ENCODE measurements around the gene SLIT3. TPM values are rescaled to one million over a fixed set of nuclear protein-coding genes. Genes with fewer than 3 reads are reported as not detected.

Gene SLIT3
- total RNA-seq, 4 donors from 2014 or later = 0.97 to 6.1 (median 3.4) TPM

DNA sequence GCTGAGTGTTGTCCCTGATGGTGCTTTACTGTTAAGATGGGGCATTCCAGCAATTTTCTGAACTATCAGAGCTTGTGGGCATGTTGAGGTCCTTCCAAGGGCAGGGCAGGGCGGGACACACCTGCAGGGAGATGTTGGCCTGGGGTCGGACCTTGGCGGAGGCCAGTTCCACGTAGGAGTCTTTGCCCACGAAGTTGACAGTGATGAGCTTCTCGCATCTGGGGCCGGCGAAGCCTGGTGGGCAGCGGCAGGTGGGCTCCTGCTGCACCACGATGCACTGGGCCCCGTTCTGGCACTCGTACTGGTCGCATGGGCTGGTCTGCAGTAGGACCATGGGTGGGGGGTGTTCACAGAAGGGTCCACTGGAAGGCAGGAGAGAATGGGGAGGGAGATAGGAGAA lies 615.4 kb downstream of the SLIT3 start:
- ATAC-seq = no peak
- Histone ChIP-seq H3K4me1 (peaks cover 0 to 7% of the 10 kb centered on the region in 2 donors), H3K4me3 (no peak overlapping the region), H3K27ac (no peak overlapping the region), H3K27me3 (no peaks in the 10 kb centered on the region), H3K36me3 (no peaks in the 10 kb centered on the region), H3K9me3 (no peaks in the 10 kb centered on the region)
- TF ChIP-seq, protein P1, sequence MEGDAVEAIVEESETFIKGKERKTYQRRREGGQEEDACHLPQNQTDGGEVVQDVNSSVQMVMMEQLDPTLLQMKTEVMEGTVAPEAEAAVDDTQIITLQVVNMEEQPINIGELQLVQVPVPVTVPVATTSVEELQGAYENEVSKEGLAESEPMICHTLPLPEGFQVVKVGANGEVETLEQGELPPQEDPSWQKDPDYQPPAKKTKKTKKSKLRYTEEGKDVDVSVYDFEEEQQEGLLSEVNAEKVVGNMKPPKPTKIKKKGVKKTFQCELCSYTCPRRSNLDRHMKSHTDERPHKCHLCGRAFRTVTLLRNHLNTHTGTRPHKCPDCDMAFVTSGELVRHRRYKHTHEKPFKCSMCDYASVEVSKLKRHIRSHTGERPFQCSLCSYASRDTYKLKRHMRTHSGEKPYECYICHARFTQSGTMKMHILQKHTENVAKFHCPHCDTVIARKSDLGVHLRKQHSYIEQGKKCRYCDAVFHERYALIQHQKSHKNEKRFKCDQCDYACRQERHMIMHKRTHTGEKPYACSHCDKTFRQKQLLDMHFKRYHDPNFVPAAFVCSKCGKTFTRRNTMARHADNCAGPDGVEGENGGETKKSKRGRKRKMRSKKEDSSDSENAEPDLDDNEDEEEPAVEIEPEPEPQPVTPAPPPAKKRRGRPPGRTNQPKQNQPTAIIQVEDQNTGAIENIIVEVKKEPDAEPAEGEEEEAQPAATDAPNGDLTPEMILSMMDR (IDR thresholded peaks at IDR 0.05 in 4 of 5, conservative IDR thresholded peaks at IDR 0.05 in 1 of 5) = no peak
- no peak for TF ChIP-seq POLR2A (IDR thresholded peaks at IDR 0.05)
- intact Hi-C loops (cut with DNase I; ENCODE audit: low total_unique reads) (no loop called here), in situ Hi-C loops (cut with MboI; ENCODE audit: low sequenced_read_pairs in 4 of 4) (loop anchor here in 3 of 4 donors (25.0 kb wide), 3 partner anchors 602 to 877 kb away; partner anchors contain the start of gene SLIT3 (in 2 of the 3))
- DNase-seq = no peak

DNA sequence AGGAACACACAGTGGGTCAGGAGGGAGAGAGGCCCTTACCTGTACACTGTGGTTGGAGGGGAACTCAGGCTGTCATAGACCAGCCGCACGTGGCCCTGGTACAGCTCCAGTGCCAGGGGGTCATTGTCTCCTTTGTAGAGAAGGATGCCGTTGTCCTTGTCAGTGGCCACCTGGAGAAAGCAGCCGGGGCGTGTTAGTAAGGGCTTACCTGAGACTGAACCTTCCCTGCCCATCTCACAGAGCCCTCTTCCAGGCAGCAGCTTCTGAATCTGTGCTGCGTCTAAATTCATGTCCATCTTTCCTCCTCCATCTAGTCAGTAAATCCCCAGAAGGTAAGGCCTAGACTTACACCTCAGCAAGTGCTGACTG lies 617.0 kb downstream of the SLIT3 start:
- H3K36me3 ChIP-seq = no peaks in the 10 kb centered on the region
- ATAC-seq (no peak), DNase-seq (no peak)
- no peak overlapping the region for H3K4me3 ChIP-seq
- intact Hi-C loops (cut with DNase I; ENCODE audit: low total_unique reads) = no loop called here
- no peak overlapping the region for H3K27ac ChIP-seq
- peaks cover 0 to 7% of the 10 kb centered on the region in 2 donors for H3K4me1 ChIP-seq
- in situ Hi-C loops (cut with MboI; ENCODE audit: low sequenced_read_pairs in 4 of 4) = loop anchor here in 3 of 4 donors (25.0 kb wide), 3 partner anchors 603 to 878 kb away; partner anchors contain the start of gene SLIT3 (in 2 of the 3)
- no peak for TF ChIP-seq POLR2A (IDR thresholded peaks at IDR 0.05)
- TF ChIP-seq, protein P1 (IDR thresholded peaks at IDR 0.05 in 4 of 5, conservative IDR thresholded peaks at IDR 0.05 in 1 of 5) = no peak
- H3K27me3 ChIP-seq = no peaks in the 10 kb centered on the region
- no peaks in the 10 kb centered on the region for H3K9me3 ChIP-seq

DNA sequence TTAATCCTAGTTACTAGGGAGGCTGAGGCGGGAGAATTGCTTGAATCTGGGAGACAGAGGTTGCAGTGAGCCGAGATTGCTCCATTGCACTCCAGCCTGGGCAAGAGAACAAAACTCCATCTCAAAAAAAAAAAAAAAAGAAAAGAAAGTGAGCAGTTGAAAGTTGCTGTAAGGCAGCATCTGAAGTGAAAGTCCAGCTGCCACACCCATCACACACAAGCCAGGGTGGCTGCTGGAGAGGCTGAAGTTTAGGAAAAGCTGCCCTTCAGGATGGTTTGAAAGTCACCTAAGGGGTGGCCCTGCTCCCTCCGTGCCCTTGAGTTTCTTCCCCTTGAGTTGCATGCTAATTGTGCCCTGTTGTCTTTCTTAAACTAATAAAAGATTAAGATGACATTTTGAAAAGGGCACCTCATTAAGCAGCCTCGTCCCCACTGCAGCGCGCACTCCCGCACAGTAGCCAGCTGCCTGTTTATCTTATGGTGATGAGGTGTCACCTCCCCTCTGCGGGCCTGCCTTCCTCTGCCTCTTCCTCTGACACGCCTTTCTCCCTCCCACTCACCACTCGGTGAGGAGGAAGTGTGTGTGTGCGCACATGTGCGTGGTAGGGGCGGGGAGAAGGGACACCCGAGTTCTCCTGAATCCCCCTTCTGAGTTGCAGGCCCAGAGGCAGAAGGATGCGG lies 617.6 kb downstream of the SLIT3 start:
- no peak for ATAC-seq
- no peaks in the 10 kb centered on the region for H3K27me3 ChIP-seq
- no peaks in the 10 kb centered on the region for H3K36me3 ChIP-seq
- DNase-seq = no peak
- in situ Hi-C loops (cut with MboI; ENCODE audit: low sequenced_read_pairs in 4 of 4) = loop anchor here in 3 of 4 donors (25.0 kb wide), 3 partner anchors 604 to 879 kb away; partner anchors contain the start of gene SLIT3 (in 2 of the 3)
- H3K4me3 ChIP-seq = no peak overlapping the region
- H3K4me1 ChIP-seq = peaks cover 0 to 7% of the 10 kb centered on the region in 2 donors
- no peak for TF ChIP-seq POLR2A (IDR thresholded peaks at IDR 0.05)
- intact Hi-C loops (cut with DNase I; ENCODE audit: low total_unique reads) = no loop called here
- no peak overlapping the region for H3K27ac ChIP-seq
- H3K9me3 ChIP-seq = no peaks in the 10 kb centered on the region

DNA sequence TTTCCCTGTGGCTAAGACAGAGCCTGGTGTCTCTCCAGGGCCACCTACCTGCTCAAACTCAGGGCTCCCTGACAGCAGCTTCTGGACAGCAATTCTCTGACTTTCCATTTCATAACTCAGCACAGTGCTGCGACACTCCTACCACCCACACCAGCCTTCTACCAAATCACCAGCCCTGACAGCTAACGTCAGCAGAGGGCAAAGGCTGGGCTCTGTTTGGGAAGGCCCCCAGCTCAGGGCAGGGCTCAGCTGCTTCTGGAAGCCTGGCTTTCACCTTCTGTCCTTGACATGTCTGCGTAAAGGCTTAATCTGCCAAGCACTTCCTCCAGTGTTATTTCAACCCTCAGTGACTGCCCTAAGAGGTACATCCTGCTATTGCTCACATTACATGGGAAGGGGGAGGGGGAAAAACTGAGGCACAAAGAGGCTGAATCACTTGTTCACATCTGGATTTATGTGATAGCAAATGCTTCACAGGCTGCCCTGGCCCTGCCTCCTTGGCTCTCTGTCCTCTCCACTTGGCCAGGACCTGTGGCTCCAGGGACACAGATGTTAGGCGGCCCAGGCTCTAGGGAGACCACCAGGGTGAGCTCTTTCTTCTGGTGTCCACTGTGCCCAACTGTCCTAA lies 619.3 kb downstream of the SLIT3 start:
- Histone ChIP-seq H3K27me3 (no peaks in the 10 kb centered on the region), H3K4me3 (no peak overlapping the region), H3K4me1 (peaks cover 0 to 7% of the 10 kb centered on the region in 2 donors), H3K27ac (no peak overlapping the region), H3K36me3 (no peaks in the 10 kb centered on the region), H3K9me3 (no peaks in the 10 kb centered on the region)
- intact Hi-C loops (cut with DNase I; ENCODE audit: low total_unique reads) = no loop called here
- in situ Hi-C loops (cut with MboI; ENCODE audit: low sequenced_read_pairs in 4 of 4) = loop anchor here in 3 of 4 donors (25.0 kb wide), 3 partner anchors 606 to 881 kb away; partner anchors contain the start of gene SLIT3 (in 2 of the 3)
- no peak for TF ChIP-seq POLR2A (IDR thresholded peaks at IDR 0.05)
- TF ChIP-seq, protein P1 (IDR thresholded peaks at IDR 0.05 in 4 of 5, conservative IDR thresholded peaks at IDR 0.05 in 1 of 5) = no peak
- DNase-seq (no peak), ATAC-seq (peak in 1 of 2 donors; percentile 37)

DNA sequence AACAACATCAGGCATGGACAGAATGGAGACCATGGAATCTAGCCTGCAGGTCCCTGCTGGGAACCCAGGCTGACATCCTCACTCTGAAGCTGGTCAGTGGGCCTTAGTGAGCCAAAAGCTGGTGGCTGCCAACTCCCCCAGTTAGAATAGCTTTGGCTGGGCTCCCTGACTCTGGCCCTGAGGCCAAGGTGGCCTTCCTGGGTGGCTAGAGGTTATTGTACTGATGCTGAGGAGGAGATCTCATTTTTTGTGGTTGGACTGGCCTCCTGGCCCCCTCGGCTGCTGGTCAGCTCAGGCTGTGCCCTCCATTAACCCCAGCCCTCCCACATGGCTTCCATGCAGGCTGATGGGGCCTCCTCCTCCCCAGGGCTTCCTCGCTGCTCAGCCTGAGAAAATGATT lies 620.5 kb downstream of the SLIT3 start:
- in situ Hi-C loops (cut with MboI; ENCODE audit: low sequenced_read_pairs in 4 of 4) (loop anchor here in 3 of 4 donors (25.0 kb wide), 3 partner anchors 607 to 882 kb away; partner anchors contain the start of gene SLIT3 (in 2 of the 3)), intact Hi-C loops (cut with DNase I; ENCODE audit: low total_unique reads) (no loop called here)
- no peaks in the 10 kb centered on the region for H3K9me3 ChIP-seq
- no peaks in the 10 kb centered on the region for H3K27me3 ChIP-seq
- H3K4me3 ChIP-seq = no peak overlapping the region
- TF ChIP-seq, protein P1 (IDR thresholded peaks at IDR 0.05 in 4 of 5, conservative IDR thresholded peaks at IDR 0.05 in 1 of 5) = no peak
- no peak for TF ChIP-seq POLR2A (IDR thresholded peaks at IDR 0.05)
- H3K36me3 ChIP-seq = no peaks in the 10 kb centered on the region
- H3K27ac ChIP-seq = no peak overlapping the region
- peaks cover 0 to 7% of the 10 kb centered on the region in 2 donors for H3K4me1 ChIP-seq
- ATAC-seq (no peak), DNase-seq (no peak)

Measured in gastrocnemius medialis (tissue), 4 donors.